Measurements from ENCODE around the gene AGAP1.

The AGAP1 gene

GRCh38 chr2:236168110-236169080 lies 674.6 kb downstream of the AGAP1 start, which contains the start of gene GBX2:
TSS of gene GBX2 (minus strand) at chr2:236168386. CDS start at chr2:236167971, 415 bp downstream.
- peak; percentile 95 for DNase-seq (ENCODE audit: insufficient read length, low spot score)
- peak; percentile 89 for FAIRE-seq

- FAIRE-seq (no peak), DNase-seq (ENCODE audit: insufficient read length, low spot score) (no peak)
These were observed 675.4 kb downstream of the AGAP1 start for GRCh38 chr2:236169151-236169721.

- FAIRE-seq (no peak), DNase-seq (ENCODE audit: insufficient read length, low spot score) (no peak)
These were observed 676.1 kb downstream of the AGAP1 start for GRCh38 chr2:236169741-236170589.

GRCh38 chr2:236170590-236171165 lies 676.8 kb downstream of the AGAP1 start:
- DNase-seq (ENCODE audit: insufficient read length, low spot score) (no peak), FAIRE-seq (no peak)

GRCh38 chr2:236171181-236171679 lies 677.4 kb downstream of the AGAP1 start:
- DNase-seq (ENCODE audit: insufficient read length, low spot score) (no peak), FAIRE-seq (no peak)

- FAIRE-seq (no peak), DNase-seq (ENCODE audit: insufficient read length, low spot score) (no peak)
These were observed 677.9 kb downstream of the AGAP1 start for GRCh38 chr2:236171680-236172254.

- FAIRE-seq (no peak), DNase-seq (ENCODE audit: insufficient read length, low spot score) (no peak)
These were observed 678.6 kb downstream of the AGAP1 start for GRCh38 chr2:236172255-236173035.

GRCh38 chr2:236173036-236173728 lies 679.3 kb downstream of the AGAP1 start:
- DNase-seq (ENCODE audit: insufficient read length, low spot score) = no peak
- no peak for FAIRE-seq

GRCh38 chr2:236173729-236174607 lies 680.1 kb downstream of the AGAP1 start:
- DNase-seq (ENCODE audit: insufficient read length, low spot score) (no peak), FAIRE-seq (no peak)

- peak; percentile 31 for DNase-seq (ENCODE audit: insufficient read length, low spot score)
These were observed 681.8 kb downstream of the AGAP1 start for GRCh38 chr2:236175548-236176150.

GRCh38 chr2:236176417-236176816 lies 682.6 kb downstream of the AGAP1 start:
- no peak for FAIRE-seq
- peak; percentile 39 for DNase-seq (ENCODE audit: insufficient read length, low spot score)

More at GRCh38 chr2:236175548-236176150, 681.8 kb downstream of the AGAP1 start:
- FAIRE-seq = no peak

GRCh38 chr2:236176951-236177350 lies 683.1 kb downstream of the AGAP1 start:
- FAIRE-seq = no peak
- DNase-seq (ENCODE audit: insufficient read length, low spot score) = no peak

- no peak for DNase-seq (ENCODE audit: insufficient read length, low spot score)
- FAIRE-seq = no peak
These were observed 683.7 kb downstream of the AGAP1 start for GRCh38 chr2:236177604-236177966.

GRCh38 chr2:236177967-236178889 lies 684.4 kb downstream of the AGAP1 start:
- FAIRE-seq (no peak), DNase-seq (ENCODE audit: insufficient read length, low spot score) (peak; percentile 71)

- FAIRE-seq (no peak), DNase-seq (ENCODE audit: insufficient read length, low spot score) (no peak)
These were observed 685.0 kb downstream of the AGAP1 start for GRCh38 chr2:236178890-236179235.
